GM18519 (cell line): Measurements from ENCODE around the gene RPS19BP1.
"Not testable (repeated sequence)": the region's sequence is repeated elsewhere in the genome, so short reads cannot be mapped to it uniquely, and the experiment has no call there.

Source experiments
- ATAC-seq: cut with Tn5 transposase; IDR thresholded peaks from one replicate; pipeline ENCODE4 v1.9.1; 2021; ENCODE audit warnings: mild to moderate bottlenecking, moderate library complexity; ENCODE audit not compliant: unreplicated experiment, low FRiP score

The RPS19BP1 gene

GRCh38 chr22:39529487-39529851 lies 3.1 kb downstream of the RPS19BP1 start:
- no peak for ATAC-seq

GRCh38 chr22:39528681-39529486 lies 3.7 kb downstream of the RPS19BP1 start:
- ATAC-seq: no peak

- no peak for ATAC-seq
Measured at GRCh38 chr22:39528080-39528661, 4.4 kb downstream of the RPS19BP1 start.

GRCh38 chr22:39527481-39527961 lies 5.0 kb downstream of the RPS19BP1 start:
- ATAC-seq: no peak

- ATAC-seq: no peak
Measured at GRCh38 chr22:39526736-39527171, 5.8 kb downstream of the RPS19BP1 start.

GRCh38 chr22:39525658-39525975 lies 6.9 kb downstream of the RPS19BP1 start:
- ATAC-seq: no peak

GRCh38 chr22:39524753-39525657 lies 7.5 kb downstream of the RPS19BP1 start:
- no peak for ATAC-seq

- ATAC-seq: no peak
Measured at GRCh38 chr22:39524089-39524752, 8.3 kb downstream of the RPS19BP1 start.

GRCh38 chr22:39522567-39523300 lies 9.8 kb downstream of the RPS19BP1 start:
- no peak for ATAC-seq

GRCh38 chr22:39522091-39522490 lies 10.5 kb downstream of the RPS19BP1 start:
- ATAC-seq: not testable (repeated sequence)

- not testable (repeated sequence) for ATAC-seq
Measured at GRCh38 chr22:39521106-39521885, 11.3 kb downstream of the RPS19BP1 start.

- ATAC-seq: peak; percentile 21
Measured at GRCh38 chr22:39520226-39521105, 12.1 kb downstream of the RPS19BP1 start, which contains the start of gene ATF4. ATF4 (plus strand) TSS chr22:39520562; CDS start chr22:39521446, 884 bp downstream.

GRCh38 chr22:39519681-39520225 lies 12.8 kb downstream of the RPS19BP1 start:
- peak; percentile 60 for ATAC-seq

- ATAC-seq: no peak
Measured at GRCh38 chr22:39518996-39519680, 13.4 kb downstream of the RPS19BP1 start.

- no peak for ATAC-seq
Measured at GRCh38 chr22:39518144-39518786, 14.3 kb downstream of the RPS19BP1 start.

GRCh38 chr22:39517470-39517869 lies 15.1 kb downstream of the RPS19BP1 start:
- ATAC-seq: no peak
